ENCODE results near the gene GRIK5.

GRCh38 chr19:41999878-42000208 lies 70.2 kb downstream of the GRIK5 start:
- TF ChIP-seq, protein P1, sequence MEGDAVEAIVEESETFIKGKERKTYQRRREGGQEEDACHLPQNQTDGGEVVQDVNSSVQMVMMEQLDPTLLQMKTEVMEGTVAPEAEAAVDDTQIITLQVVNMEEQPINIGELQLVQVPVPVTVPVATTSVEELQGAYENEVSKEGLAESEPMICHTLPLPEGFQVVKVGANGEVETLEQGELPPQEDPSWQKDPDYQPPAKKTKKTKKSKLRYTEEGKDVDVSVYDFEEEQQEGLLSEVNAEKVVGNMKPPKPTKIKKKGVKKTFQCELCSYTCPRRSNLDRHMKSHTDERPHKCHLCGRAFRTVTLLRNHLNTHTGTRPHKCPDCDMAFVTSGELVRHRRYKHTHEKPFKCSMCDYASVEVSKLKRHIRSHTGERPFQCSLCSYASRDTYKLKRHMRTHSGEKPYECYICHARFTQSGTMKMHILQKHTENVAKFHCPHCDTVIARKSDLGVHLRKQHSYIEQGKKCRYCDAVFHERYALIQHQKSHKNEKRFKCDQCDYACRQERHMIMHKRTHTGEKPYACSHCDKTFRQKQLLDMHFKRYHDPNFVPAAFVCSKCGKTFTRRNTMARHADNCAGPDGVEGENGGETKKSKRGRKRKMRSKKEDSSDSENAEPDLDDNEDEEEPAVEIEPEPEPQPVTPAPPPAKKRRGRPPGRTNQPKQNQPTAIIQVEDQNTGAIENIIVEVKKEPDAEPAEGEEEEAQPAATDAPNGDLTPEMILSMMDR (IDR thresholded peaks at IDR 0.05; ENCODE audit: low read depth, low read length, poor library complexity, severe bottlenecking) = no peak
- no peak for TF ChIP-seq EZH2phosphoT487 (IDR thresholded peaks at IDR 0.05; ENCODE audit: borderline replicate concordance, low read length)

Data from DOHH2 (cell line).